Activated CD8-positive, alpha-beta memory T cell treated with anti-CD3 and anti-CD28 coated beads for 1 hour (primary cell): ENCODE data around the gene KRTAP10-1.

Source experiments
- DNase-seq, 2 donors: peaks; one replicate each; pipeline ENCODE4 v3.0.0-alpha.2; 2020; ENCODE audit warnings: low read depth in 1 of 2; ENCODE audit errors: extremely low read depth in 1 of 2

The KRTAP10-1 gene

GRCh38 chr21:44490405-44490804 is 49.6 kb downstream of the KRTAP10-1 start:
- no peak for DNase-seq

- DNase-seq, result no peak
Measured at GRCh38 chr21:44489962-44490361, 50.0 kb downstream of the KRTAP10-1 start.
